M059J (cell line): Measurements from ENCODE around the gene CACNA2D2. TPM values are rescaled to one million over a fixed set of nuclear protein-coding genes. Genes with fewer than 3 reads are reported as not detected.
"Not testable (repeated sequence)": the region's sequence is repeated elsewhere in the genome, so short reads cannot be mapped to it uniquely, and the experiment has no call there.

Experiments
- DNase-seq: peaks from one replicate; pipeline ENCODE4 v3.0.0-alpha.2; 2012; ENCODE audit warnings: low read depth
- total RNA-seq: library from RNA; depleted of rRNA; stranded (reverse); fragments of >200 nt; shearing (Covaris generic); gene quantifications from 2 replicates; pipeline ENCODE4 v1.2.3, GENCODE V29; 2014

Gene CACNA2D2
- total RNA-seq, 1 experiment from 2014 or later, result not detected

DNA sequence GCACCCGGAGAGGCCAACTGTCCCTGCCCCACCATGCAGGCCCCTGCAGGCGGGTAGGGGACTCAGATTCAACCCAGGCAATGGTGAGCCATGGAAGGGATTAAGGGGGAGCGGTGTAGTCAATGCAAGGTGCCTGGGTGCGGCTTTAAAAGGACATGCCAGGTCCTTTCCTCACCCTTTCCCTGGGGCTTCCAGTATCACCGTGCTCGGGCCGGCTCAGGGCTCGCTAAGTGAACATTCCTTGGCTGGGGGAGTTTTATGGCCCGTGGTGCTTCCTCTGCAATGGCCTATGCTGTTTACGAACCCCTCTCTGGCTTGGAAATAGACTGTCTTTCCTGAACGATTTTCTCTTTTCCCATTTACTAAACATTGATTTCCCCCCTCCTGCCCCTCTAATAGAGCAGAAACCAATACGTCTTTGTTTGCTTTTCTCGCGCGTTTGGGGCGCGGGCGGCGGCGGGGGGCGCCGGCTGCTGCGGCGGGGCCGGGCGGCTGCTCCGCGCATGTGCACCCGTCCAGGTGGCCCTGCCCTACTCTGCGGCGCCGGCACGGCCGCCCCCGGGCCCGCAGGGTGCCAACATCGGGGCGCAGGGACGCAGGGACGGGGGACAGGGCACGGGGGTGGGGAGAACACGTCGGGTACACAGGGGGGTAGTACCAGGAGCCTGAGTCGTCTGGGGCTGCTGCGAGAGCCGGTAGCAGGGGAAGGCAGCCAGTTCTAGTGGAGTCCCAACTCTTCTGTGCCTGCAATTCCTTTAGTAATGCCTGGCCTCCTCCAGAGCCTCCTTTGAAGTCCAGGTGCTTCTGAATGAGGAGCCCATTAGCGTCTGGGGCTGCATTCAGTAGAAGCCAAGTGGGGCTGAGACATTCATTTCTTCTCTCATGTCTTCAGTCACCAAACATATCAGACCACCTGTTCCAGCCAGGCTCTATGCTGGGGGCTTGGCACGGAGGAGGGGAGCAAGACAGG, 26.9 kb upstream of the CACNA2D2 start:
- DNase-seq, result no peak

GRCh38 chr3:50525987-50526386, 22.6 kb upstream of the CACNA2D2 start:
- DNase-seq, result peak; percentile 56

GRCh38 chr3:50525191-50525910, 21.9 kb upstream of the CACNA2D2 start:
- DNase-seq, result no peak

DNA sequence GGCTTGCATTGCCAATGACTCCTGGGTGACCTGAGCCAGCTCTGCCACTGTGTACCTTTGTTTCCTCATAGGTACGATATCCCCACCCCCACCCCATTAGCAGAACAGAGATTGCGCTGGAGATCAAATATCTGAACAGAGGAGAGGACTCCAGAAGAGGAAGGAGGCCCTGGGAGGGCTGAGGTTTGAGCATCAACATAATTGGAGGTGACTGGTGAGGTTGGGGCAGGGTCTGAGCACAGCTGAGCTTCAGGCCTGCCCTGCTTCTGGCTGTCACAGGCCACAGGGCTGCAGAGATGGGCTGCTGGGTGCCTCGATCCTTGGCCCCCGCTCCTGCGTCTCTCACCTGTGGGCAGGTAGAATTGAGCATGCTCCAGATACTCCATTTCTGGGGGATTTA, 21.3 kb upstream of the CACNA2D2 start:
- DNase-seq, result no peak

- no peak for DNase-seq
Measured at GRCh38 chr3:50523279-50523811, 19.9 kb upstream of the CACNA2D2 start.

DNA sequence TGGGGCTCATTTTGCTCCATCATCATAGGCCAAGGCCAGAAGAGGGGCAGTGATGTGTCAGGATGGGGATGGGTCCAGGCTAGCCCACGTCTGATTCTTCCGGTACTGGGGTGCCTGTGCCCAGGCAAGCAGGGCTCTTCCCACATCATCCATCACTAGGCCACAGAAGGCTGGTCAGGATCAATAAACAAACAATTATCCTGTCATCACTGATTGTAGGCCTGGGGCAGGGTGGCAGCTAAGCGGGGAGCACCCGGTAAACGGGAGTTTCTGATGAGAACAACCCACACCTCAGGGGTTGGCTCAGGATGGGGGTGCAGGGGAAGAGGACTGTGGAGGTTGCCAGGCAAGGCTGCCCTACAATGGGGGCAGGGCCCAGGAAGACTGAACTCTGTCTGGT, 18.1 kb upstream of the CACNA2D2 start:
- DNase-seq, result no peak

GRCh38 chr3:50520849-50521248, 17.4 kb upstream of the CACNA2D2 start:
- no peak for DNase-seq

DNA sequence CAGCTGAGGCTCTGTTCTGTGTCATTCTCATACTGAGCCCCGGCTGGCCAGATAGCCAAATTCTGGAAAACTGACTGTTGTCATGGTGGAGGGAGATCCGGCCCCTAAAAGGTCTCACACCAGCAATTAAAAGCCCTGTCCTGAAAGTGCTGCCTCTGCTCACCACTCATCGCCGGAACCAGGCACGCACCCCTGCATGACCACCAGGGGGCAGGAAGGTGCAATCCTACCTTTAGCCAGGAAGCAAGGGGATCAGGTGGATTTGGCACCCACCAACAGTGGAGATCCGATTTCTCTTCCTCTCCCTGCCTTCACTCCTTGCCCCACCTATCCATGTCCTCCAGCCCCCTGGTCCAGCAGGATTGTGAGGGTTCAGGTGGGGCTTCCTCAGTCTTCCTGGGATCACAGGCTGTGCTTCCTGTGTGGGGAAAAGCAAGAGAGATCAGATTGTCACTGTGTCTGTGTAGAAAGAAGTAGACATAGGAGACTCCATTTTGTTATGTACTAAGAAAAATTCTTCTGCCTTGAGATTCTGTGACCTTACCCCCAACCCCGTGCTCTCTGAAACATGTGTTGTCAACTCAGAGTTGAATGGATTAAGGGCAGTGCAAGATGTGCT, 16.1 kb upstream of the CACNA2D2 start:
- peak; percentile 38 for DNase-seq

- no peak for DNase-seq
Measured at GRCh38 chr3:50518436-50518835, 15.0 kb upstream of the CACNA2D2 start.

GRCh38 chr3:50517721-50518206, 14.3 kb upstream of the CACNA2D2 start:
- no peak for DNase-seq

DNA sequence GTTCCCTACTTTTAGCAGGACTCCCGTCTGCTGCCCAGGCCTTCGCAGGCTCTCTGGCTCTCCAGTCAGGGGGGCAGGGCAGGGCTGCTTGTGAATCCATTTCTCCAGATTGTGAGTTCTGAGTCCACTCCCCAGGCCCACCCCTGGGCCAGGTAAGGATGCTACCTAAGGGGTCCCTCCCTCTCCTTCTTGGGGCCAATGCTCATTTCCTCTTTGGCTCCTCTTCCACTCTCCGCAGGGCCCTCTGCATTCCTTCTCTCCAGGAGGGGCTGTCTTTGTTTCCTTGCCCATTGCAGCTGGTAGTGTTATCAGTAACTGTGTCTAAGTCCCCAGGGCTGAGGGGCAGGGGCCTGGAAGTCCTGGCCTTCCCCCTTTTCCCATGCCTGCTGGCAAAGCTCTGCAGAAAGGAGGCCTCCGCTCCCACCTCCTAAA, 13.0 kb upstream of the CACNA2D2 start:
- no peak for DNase-seq

DNA sequence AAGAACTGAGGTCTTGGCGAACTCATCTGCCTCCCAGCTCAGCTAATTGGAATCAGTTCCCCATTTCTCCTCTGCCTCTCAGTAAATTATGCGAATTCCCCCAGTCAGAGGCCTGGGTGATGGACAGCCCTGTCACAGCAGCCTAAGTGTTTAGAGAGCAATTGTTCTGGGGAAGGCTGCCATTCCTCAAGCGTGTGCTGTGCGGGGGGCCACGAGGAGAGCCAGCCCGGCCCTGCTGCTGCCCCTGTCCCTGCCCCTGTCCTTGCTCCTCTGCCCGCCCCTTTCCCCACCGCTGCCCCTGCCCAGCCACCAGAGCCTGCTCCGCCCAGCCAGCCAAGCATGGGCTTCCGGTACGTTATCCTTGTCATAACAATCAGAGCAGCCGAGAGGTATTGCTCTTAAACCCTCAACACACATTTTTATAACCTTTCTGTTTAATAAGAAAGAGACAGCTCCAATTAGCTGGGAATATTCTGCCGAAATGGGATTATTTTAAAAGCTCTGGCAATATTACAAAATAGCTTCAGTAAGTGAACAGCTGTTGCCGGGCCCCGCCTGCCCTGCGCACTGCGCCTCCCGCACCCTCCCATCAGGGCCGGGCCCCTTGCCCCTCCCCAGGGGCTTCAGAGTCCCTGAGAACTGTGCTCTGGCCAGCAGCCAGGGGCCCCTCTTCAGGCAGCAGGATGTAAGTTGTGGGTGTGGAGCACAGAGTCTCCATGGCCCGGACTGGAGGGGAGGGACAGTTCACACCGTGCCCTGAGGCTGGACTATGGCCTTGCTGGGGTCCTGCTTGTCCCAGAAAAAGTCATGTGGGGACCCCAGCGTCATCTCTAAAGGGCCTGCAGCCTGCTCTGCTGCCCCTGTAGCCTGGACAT, 12.4 kb upstream of the CACNA2D2 start:
- DNase-seq, result no peak

GRCh38 chr3:50512908-50513307, 9.5 kb upstream of the CACNA2D2 start:
- DNase-seq, result not testable (repeated sequence)

GRCh38 chr3:50512131-50512530, 8.7 kb upstream of the CACNA2D2 start:
- DNase-seq, result no peak

DNA sequence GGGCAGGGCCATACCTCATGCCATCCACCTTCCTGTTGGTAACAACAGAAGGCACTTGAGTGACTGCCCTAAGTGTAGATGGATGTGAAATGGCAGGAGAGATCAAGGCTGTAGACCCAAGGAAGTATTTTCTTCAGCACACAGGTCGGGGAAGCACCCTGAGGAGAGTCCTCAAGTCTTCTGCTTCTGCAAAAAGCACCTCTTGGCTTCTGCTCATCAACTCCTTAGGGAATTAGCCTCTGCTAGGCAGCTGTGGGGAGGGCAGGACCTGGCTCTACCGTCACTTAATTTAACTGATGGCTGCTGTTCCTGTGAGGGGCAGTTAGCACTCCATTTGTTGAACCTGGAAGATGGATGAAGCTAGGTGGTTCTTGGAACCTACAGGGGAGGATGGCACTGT, 6.9 kb upstream of the CACNA2D2 start:
- DNase-seq, result no peak

DNA sequence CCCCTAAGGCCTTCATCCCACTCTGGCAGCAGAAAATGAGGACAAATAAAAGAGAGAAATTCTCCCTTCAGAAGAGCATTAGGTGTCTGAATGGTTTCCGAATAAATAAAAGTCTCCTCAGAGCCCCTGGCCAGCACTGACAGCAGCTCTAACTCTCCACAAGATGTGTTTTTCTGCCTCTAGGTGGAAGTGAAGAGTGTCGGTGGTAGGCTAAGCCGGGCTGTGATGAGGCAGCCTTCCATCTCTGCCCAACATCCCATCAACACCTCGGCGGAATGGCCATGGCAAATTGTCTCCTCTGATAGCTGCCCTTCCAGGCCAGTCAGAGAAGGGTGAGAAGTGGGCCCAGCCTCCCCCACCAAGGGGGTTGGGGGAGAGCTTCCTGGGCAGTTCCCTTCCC, 6.3 kb upstream of the CACNA2D2 start:
- no peak for DNase-seq

GRCh38 chr3:50508821-50509220, 5.4 kb upstream of the CACNA2D2 start:
- no peak for DNase-seq

GRCh38 chr3:50506169-50506568, 2.7 kb upstream of the CACNA2D2 start:
- no peak for DNase-seq

- DNase-seq, result no peak
Measured at GRCh38 chr3:50504681-50505080, 1.2 kb upstream of the CACNA2D2 start.

- no peak for DNase-seq
Measured at GRCh38 chr3:50502584-50503423, 630 bp downstream of the CACNA2D2 start.
